Erythroblast (primary cell): ENCODE results near the gene RENBP.

Experiments used
- GATA1 ChIP-seq: IDR thresholded peaks from 2 replicates; pipeline ENCODE4 v1.6.1; 2011; ENCODE audit warnings: low read depth, mild to moderate bottlenecking, control low read depth, low read length, moderate library complexity
- POLR2A ChIP-seq: IDR thresholded peaks from 2 replicates; pipeline ENCODE4 v1.6.1; 2011; ENCODE audit warnings: mild to moderate bottlenecking, low read length

DNA sequence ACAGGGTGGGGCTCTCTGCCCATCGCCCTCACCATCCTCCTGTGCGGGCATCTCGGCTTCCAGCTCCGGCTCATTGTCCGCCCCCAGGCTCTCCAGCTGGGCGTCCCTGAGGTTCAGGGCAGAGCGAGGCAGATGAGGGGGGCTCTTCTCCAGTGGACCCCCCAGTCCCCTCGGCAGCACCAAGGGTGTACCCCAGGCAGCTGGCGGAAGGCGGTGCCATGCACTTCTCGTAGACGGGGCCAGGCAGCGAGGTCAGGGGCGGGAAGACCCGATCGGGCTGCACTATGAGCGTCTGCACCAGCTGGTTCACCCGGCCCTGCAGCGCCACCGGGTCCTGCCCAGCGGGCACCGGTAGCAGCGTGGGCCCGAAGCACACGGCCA, 34.5 kb downstream of the RENBP start:
- TF ChIP-seq POLR2A (no peak), GATA1 (no peak)
